HepG2 (cell line): ENCODE data around the gene RMND5A. TPM values are rescaled to one million over a fixed set of nuclear protein-coding genes. Genes with fewer than 3 reads are reported as not detected.

ENCODE experiments used
- ATF7 ChIP-seq, 2 experiments: fragments of 450-650 bp in 1 of 2; sonication (generic) in 1 of 2; formaldehyde crosslinking in 1 of 2; IDR thresholded peaks; 2 replicates each; pipeline versions ENCODE4 v1.4.0 to v1.6.1; 2016 to 2020; ENCODE audit warnings: antibody characterized with exemption in 1 of 2, mild to moderate bottlenecking in 1 of 2, missing genetic modification reagents in 1 of 2
- BORCS8-MEF2B ChIP-seq: sonication (generic); formaldehyde crosslinking; IDR thresholded peaks from 2 replicates; pipeline ENCODE4 v1.8.0; 2022; ENCODE audit warnings: mild to moderate bottlenecking, missing genetic modification reagents
- ELK4 ChIP-seq: sonication (generic); formaldehyde crosslinking; IDR thresholded peaks from 2 replicates; pipeline ENCODE4 v1.9.0; 2021; ENCODE audit warnings: missing genetic modification reagents, borderline replicate concordance
- HBP1 ChIP-seq: IDR thresholded peaks from 2 replicates; pipeline ENCODE4 v1.6.1; 2016; ENCODE audit warnings: low read depth, control low read depth
- HDAC1 ChIP-seq: sonication (generic); formaldehyde crosslinking; IDR thresholded peaks from 2 replicates; pipeline ENCODE4 v1.5.1; 2020; ENCODE audit warnings: mild to moderate bottlenecking, missing genetic modification reagents
- HMG20B ChIP-seq: conservative IDR thresholded peaks from 2 replicates; pipeline ENCODE4 v1.6.1; 2016; ENCODE audit warnings: missing genetic modification reagents, missing compliant biosample characterization
- NR2F6 ChIP-seq, 2 experiments: IDR thresholded peaks; 2 replicates each; pipeline ENCODE4 v1.6.1; 2016; ENCODE audit warnings: antibody characterized with exemption in 1 of 2, mild to moderate bottlenecking in 1 of 2
- PHF8 ChIP-seq: sonication (generic); formaldehyde crosslinking; IDR thresholded peaks from 2 replicates; pipeline ENCODE4 v1.5.0; 2020; ENCODE audit warnings: missing genetic modification reagents
- POLR2A ChIP-seq, 2 experiments: IDR thresholded peaks; 2 replicates each; pipeline ENCODE4 v1.6.1; 2011; ENCODE audit warnings: low read depth in 2 of 2, low read length in 2 of 2, mild to moderate bottlenecking in 1 of 2, moderate library complexity in 1 of 2; ENCODE audit not compliant: insufficient read depth in 1 of 2
- RFX3 ChIP-seq: IDR thresholded peaks from 2 replicates; pipeline ENCODE4 v1.6.1; 2016; ENCODE audit warnings: missing biosample characterization, missing genetic modification reagents
- SSRP1 ChIP-seq: IDR thresholded peaks from 2 replicates; pipeline ENCODE4 v1.6.1; 2016; ENCODE audit warnings: control low read depth
- TGIF2 ChIP-seq: IDR thresholded peaks from 2 replicates; pipeline ENCODE4 v1.6.1; 2016; ENCODE audit warnings: control low read depth, missing compliant biosample characterization
- ZFP36 ChIP-seq: fragments of 150-350 bp; IDR thresholded peaks from 2 replicates; pipeline ENCODE4 v1.6.1; 2018; ENCODE audit warnings: borderline replicate concordance, low read length, low read depth; ENCODE audit not compliant: partially characterized antibody
- polyA plus RNA-seq, 8 experiments: library from polyadenylated mRNA; depleted of rRNA in 3 of 8; stranded (reverse) in 7 of 8; unstranded in 1 of 8; fragments of >200 nt; fragmentation: Illumina TruSeq in 4 of 8; extraction: Trizol in 4 of 8; gene quantifications; 2 replicates each; pipeline versions ENCODE4 v1.2.1 to v1.2.3, GENCODE V29; 2011 to 2016; ENCODE audit warnings: low read depth in 4 of 8, missing spikeins in 1 of 8, mixed read lengths in 1 of 8; ENCODE audit not compliant: insufficient read depth in 1 of 8
- total RNA-seq, 5 experiments: library from RNA; depleted of rRNA; stranded (reverse); fragments of >200 nt; fragmentation: Illumina TruSeq; extraction: Trizol; gene quantifications; 2 replicates each; pipeline ENCODE4 v1.2.3, GENCODE V29; 2016; ENCODE audit warnings: low read depth in 1 of 5
- TF ChIP-seq, protein P1 (sequence below): sonication (generic); formaldehyde crosslinking; IDR thresholded peaks from 2 replicates; pipeline ENCODE4 v1.9.0; 2021; ENCODE audit warnings: missing genetic modification reagents, borderline replicate concordance
- TF ChIP-seq, protein P2 (sequence below): sonication (generic); formaldehyde crosslinking; IDR thresholded peaks from 2 replicates; pipeline ENCODE4 v1.4.0; 2020; ENCODE audit warnings: mild to moderate bottlenecking, missing genetic modification reagents
- TF ChIP-seq, protein P3 (sequence below): sonication (generic); formaldehyde crosslinking; conservative IDR thresholded peaks from 2 replicates; pipeline ENCODE4 v1.4.0; 2020; ENCODE audit warnings: missing genetic modification reagents
- TF ChIP-seq, protein P4 (sequence below): sonication (generic); formaldehyde crosslinking; IDR thresholded peaks from 2 replicates; pipeline ENCODE4 v1.4.0; 2020; ENCODE audit warnings: low read depth, missing genetic modification reagents

Gene RMND5A
- total and polyA plus RNA-seq, 2 of the 13 experiments (the other 11 are each of a cell fraction or from before 2014, with no cell fraction given) = 31.0 to 66.4 TPM

DNA sequence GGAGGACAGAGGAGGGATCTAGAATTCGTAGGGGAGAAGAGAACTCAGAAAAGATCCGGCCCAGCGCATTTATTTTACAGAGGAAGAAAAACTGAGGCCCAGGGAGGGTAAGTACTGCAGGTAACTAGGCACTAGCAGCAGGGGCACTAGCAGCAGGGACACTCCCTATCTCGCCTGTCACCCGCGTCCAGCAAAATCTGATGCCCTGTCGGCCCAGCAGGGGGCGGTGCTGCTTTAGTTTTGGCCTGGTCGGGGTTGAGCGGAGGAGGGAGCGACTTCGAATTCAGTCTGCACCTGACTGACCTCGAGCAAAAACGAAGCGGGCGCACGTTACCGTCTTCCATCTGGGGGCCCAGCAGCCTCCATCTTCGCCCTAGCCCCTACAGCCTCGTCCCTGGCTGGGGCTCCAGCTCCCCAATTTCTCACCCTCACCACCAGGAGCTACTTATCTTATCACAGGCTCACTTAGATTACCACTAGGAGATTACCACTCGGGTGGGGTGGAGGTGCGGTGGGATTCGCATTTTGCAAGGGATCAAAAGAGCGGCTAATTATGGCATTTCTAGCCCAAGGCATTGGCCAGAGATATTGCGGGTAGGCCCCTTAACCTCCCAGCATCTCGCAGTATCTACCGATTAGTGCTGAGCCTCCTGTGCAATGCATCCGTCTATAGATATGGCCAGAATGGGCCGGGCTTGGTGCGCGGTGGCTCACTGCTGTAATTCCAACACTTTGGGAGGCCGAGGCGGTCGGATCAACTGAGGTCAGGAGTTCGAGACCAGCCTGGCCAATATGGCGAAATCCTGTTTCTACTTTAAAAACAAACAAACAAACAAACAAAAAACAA is 88.4 kb downstream of the RMND5A start (continued):
- TF ChIP-seq TGIF2 (CRISPR knock-in tag) (peak; percentile 45; the same call in 1 of the 2 replicates), PHF8 (CRISPR knock-in tag) (peak; percentile 45; the same call in 1 of the 2 replicates), HMG20B (CRISPR knock-in tag) (no peak), NR2F6 (IDR thresholded peaks at IDR 0.05) (0 out of 2 replicates have a peak, but pooled peaks have one; percentile 13), NR2F6 (CRISPR knock-in tag; IDR thresholded peaks at IDR 0.05) (peak; percentile 70), HDAC1 (peak; percentile 52; the same call in 1 of the 2 replicates), ELK4 (CRISPR knock-in tag) (no peak), BORCS8-MEF2B (0 out of 2 replicates have a peak, but pooled peaks have one; percentile 15), RFX3 (CRISPR knock-in tag) (no peak), POLR2A (IDR thresholded peaks at IDR 0.05; ENCODE audit: insufficient read depth in 1 of 2, low read depth in 2 of 2, low read length in 2 of 2) (no peak), HBP1 (CRISPR knock-in tag) (no peak), SSRP1 (CRISPR knock-in tag) (no peak), ZFP36 (no peak), ATF7 (IDR thresholded peaks at IDR 0.05) (no peak), ATF7 (CRISPR knock-in tag; IDR thresholded peaks at IDR 0.05) (peak; percentile 14; the same call in 1 of the 2 replicates)
- TF ChIP-seq, protein P1, sequence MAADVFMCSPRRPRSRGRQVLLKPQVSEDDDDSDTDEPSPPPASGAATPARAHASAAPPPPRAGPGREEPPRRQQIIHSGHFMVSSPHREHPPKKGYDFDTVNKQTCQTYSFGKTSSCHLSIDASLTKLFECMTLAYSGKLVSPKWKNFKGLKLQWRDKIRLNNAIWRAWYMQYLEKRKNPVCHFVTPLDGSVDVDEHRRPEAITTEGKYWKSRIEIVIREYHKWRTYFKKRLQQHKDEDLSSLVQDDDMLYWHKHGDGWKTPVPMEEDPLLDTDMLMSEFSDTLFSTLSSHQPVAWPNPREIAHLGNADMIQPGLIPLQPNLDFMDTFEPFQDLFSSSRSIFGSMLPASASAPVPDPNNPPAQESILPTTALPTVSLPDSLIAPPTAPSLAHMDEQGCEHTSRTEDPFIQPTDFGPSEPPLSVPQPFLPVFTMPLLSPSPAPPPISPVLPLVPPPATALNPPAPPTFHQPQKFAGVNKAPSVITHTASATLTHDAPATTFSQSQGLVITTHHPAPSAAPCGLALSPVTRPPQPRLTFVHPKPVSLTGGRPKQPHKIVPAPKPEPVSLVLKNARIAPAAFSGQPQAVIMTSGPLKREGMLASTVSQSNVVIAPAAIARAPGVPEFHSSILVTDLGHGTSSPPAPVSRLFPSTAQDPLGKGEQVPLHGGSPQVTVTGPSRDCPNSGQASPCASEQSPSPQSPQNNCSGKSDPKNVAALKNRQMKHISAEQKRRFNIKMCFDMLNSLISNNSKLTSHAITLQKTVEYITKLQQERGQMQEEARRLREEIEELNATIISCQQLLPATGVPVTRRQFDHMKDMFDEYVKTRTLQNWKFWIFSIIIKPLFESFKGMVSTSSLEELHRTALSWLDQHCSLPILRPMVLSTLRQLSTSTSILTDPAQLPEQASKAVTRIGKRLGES (CRISPR knock-in tag) = no peak
- TF ChIP-seq, protein P2, sequence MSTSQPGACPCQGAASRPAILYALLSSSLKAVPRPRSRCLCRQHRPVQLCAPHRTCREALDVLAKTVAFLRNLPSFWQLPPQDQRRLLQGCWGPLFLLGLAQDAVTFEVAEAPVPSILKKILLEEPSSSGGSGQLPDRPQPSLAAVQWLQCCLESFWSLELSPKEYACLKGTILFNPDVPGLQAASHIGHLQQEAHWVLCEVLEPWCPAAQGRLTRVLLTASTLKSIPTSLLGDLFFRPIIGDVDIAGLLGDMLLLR (CRISPR knock-in tag) = no peak; the same call in 1 of the 2 replicates
- TF ChIP-seq, protein P3, sequence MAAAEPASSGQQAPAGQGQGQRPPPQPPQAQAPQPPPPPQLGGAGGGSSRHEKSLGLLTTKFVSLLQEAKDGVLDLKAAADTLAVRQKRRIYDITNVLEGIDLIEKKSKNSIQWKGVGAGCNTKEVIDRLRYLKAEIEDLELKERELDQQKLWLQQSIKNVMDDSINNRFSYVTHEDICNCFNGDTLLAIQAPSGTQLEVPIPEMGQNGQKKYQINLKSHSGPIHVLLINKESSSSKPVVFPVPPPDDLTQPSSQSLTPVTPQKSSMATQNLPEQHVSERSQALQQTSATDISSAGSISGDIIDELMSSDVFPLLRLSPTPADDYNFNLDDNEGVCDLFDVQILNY (CRISPR knock-in tag) = no peak
- TF ChIP-seq, protein P4, sequence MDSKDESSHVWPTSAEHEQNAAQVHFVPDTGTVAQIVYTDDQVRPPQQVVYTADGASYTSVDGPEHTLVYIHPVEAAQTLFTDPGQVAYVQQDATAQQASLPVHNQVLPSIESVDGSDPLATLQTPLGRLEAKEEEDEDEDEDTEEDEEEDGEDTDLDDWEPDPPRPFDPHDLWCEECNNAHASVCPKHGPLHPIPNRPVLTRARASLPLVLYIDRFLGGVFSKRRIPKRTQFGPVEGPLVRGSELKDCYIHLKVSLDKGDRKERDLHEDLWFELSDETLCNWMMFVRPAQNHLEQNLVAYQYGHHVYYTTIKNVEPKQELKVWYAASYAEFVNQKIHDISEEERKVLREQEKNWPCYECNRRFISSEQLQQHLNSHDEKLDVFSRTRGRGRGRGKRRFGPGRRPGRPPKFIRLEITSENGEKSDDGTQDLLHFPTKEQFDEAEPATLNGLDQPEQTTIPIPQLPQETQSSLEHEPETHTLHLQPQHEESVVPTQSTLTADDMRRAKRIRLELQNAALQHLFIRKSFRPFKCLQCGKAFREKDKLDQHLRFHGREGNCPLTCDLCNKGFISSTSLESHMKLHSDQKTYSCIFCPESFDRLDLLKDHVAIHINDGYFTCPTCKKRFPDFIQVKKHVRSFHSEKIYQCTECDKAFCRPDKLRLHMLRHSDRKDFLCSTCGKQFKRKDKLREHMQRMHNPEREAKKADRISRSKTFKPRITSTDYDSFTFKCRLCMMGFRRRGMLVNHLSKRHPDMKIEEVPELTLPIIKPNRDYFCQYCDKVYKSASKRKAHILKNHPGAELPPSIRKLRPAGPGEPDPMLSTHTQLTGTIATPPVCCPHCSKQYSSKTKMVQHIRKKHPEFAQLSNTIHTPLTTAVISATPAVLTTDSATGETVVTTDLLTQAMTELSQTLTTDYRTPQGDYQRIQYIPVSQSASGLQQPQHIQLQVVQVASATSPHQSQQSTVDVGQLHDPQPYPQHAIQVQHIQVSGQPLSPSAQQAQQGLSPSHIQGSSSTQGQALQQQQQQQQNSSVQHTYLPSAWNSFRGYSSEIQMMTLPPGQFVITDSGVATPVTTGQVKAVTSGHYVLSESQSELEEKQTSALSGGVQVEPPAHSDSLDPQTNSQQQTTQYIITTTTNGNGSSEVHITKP (CRISPR knock-in tag) = 0 out of 2 replicates have a peak, but pooled peaks have one; percentile 22
